ENCODE measurements around the gene AHNAK2. TPM values are rescaled to one million over a fixed set of nuclear protein-coding genes. Genes with fewer than 3 reads are reported as not detected.

Gene AHNAK2
- total and polyA plus RNA-seq, 9 of the 15 experiments (the other 6 are each of a cell fraction or from before 2014, with no cell fraction given), result 0.04 to 0.09 (median 0.04) TPM; not detected in 6

- TF ChIP-seq GMEB1 (CRISPR knock-in tag; IDR thresholded peaks at IDR 0.05), result no peak
- TF ChIP-seq ARID1B (IDR thresholded peaks at IDR 0.05), result peak; percentile 27; the same call in 1 of the 2 replicates
Measured at GRCh38 chr14:104979758-104980610, 1.8 kb upstream of the AHNAK2 start (continued).

DNA sequence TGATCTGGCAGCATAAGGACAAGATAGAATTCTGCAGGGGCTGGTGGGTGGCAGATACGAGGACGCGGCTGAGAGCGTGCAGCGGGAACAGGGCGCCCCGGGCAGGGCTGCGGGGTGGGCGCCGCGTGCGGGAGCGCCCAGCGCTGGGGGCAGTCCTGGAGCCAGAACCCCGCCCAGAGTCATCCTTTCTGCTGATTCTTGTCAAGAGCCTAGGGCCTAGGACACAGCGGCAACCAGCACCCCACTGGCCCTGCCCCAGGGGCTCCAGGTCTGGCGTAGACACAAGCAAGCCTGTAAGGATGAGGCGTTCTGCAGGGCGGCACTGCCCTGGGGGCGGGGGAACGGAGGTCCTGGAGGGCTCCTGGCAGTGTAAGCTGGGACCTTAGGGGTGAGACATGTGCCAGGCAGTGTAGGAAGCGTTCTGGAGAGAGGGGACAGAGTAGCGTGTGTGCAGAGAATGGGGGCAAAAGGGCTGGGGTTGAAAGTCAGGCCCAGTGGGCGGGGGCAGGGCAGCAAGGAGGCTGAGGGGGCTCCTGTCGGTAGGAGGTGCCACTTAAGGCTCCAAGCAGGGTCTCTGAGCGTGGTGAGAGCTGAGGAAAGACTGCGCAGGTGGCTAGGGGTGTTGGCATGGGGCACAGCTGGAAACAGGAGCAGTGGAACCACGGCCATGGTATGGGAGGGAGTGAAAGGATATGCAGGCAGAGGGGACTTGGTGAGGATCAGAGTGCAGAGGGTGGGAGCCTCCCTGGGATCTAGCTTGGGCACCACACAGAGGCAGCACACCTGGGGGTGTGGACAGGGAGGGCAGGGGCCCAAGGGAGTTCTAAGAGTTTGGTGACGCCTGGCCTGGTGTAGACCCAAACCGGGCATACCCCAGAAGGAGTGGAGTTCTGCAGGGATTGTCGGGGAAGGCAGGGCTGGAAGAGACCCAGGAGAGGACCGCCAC, 845 bp upstream of the AHNAK2 start:
- no peaks in the 10 kb centered on the region for H3K9me1 ChIP-seq (ENCODE audit: control insufficient read depth, insufficient read depth, low read length)
- H3K4me3 ChIP-seq, result peak overlapping the region; percentile 38
- 69% methylated on average over 9 of the region's 32 CpGs for WGBS (ENCODE audit: insufficient coverage, low coverage, missing lambda C conversion rate)
- no peak for DNase-seq (ENCODE audit: extremely low read depth in 1 of 4, low spot score in 3 of 4)
- intact Hi-C loops (cut with micrococcal nuclease), result loop anchor here (5.0 kb wide), 1 partner anchor 38 kb away; no protein-coding TSS in a partner anchor
- BruUV-seq (replicated peaks), result no TSS peak
- peak; percentile 8; the same call in 2 of the 3 replicates for ATAC-seq
- ChIA-PET POLR2A (no interaction called here), CTCF (ENCODE audit: low intra/inter-chr PET ratio) (interaction anchor here (1.0 kb wide), 1 partner anchor 63 kb away, joined by 3 read pairs; no protein-coding TSS in a partner anchor)
- TF ChIP-seq, protein P1, sequence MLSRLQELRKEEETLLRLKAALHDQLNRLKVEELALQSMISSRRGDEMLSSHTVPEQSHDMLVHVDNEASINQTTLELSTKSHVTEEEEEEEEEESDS (CRISPR knock-in tag; IDR thresholded peaks at IDR 0.05), result no peak
- TF ChIP-seq RNF2 (IDR thresholded peaks at IDR 0.05) (no peak), ZNF445 (CRISPR knock-in tag; IDR thresholded peaks at IDR 0.05; ENCODE audit: low read depth) (no peak), NR1H2 (CRISPR knock-in tag; IDR thresholded peaks at IDR 0.05) (no peak), NFIX (CRISPR knock-in tag; IDR thresholded peaks at IDR 0.05; ENCODE audit: low read depth) (no peak), KDM2B (CRISPR knock-in tag; IDR thresholded peaks at IDR 0.05) (0 out of 2 replicates have a peak, but pooled peaks have one; percentile 53)
- no peak for FAIRE-seq
- peaks cover 7 to 64% of the 10 kb centered on the region in 2 experiments; a peak in 4 of 5 replicates for H3K4me1 ChIP-seq (replicated peaks in 1 of 2; ENCODE audit: control insufficient read depth in 2 of 2, insufficient read depth in 2 of 2, low read length in 2 of 2)
- H3K9ac ChIP-seq (ENCODE audit: insufficient read depth in 1 of 2, low read depth in 2 of 2, low read length in 2 of 2), result peak overlapping the region in 1 of 2 experiments; percentile 82; a peak in 2 of 4 replicates
- H2AFZ ChIP-seq (ENCODE audit: low read depth, low read length), result peak overlapping the region; percentile 80
- H3K36me3 ChIP-seq (ENCODE audit: control insufficient read depth, insufficient read depth, low read length), result no peaks in the 10 kb centered on the region
- 0 out of 2 replicates have a peak, but pooled peaks cover 11% of the 10 kb centered on the region for H4K20me1 ChIP-seq (replicated peaks; ENCODE audit: control insufficient read depth, insufficient read depth, low read length)
- no peak overlapping the region for H3K27ac ChIP-seq (ENCODE audit: extremely low read depth, low read depth, low read length)
- H3K4me2 ChIP-seq (ENCODE audit: insufficient read depth, low read length), result peak overlapping the region; percentile 62
- no peaks in the 10 kb centered on the region for H3K79me2 ChIP-seq (ENCODE audit: control insufficient read depth, insufficient read depth, low read length)
- in situ Hi-C loops (cut with MboI), result no loop called here
- no peaks in the 10 kb centered on the region for H3K9me3 ChIP-seq (replicated peaks; ENCODE audit: control insufficient read depth, insufficient read depth, low read depth, low read length)
- H3K27me3 ChIP-seq (ENCODE audit: control insufficient read depth in 2 of 2, insufficient read depth in 2 of 2, low read length in 2 of 2), result no peaks in the 10 kb centered on the region

All from K562 (cell line).